HEK293T (cell line): ENCODE results near the gene TSC2.
"Not testable (repeated sequence)": the region's sequence is repeated elsewhere in the genome, so short reads cannot be mapped to it uniquely, and the experiment has no call there.

Experiments
- CTCF ChIA-PET: fragments of 350-600 bp; formaldehyde crosslinking; extraction: SDS; loops from one replicate; lab custom pipeline; 2021; ENCODE audit warnings: antibody characterized with exemption, inconsistent platforms; lab: Yijun Ruan, JAX
- POLR2A ChIA-PET: fragments of 350-600 bp; formaldehyde crosslinking; extraction: SDS; loops from one replicate; lab custom pipeline; 2020; ENCODE audit warnings: antibody characterized with exemption, inconsistent platforms; lab: Yijun Ruan, JAX
- DNase-seq: peaks from one replicate; pipeline ENCODE4 v3.0.0; 2012; ENCODE audit warnings: mixed read lengths; ENCODE audit errors: extremely low spot score
- HDGF ChIP-seq: fragments of 450-650 bp; IDR thresholded peaks from 2 replicates; pipeline ENCODE4 v1.6.1; 2017; ENCODE audit warnings: antibody characterized with exemption, borderline replicate concordance
- L3MBTL2 ChIP-seq: fragments of 450-650 bp; conservative IDR thresholded peaks from 2 replicates; pipeline ENCODE4 v1.6.1; 2016; ENCODE audit warnings: mild to moderate bottlenecking

The TSC2 gene

DNA sequence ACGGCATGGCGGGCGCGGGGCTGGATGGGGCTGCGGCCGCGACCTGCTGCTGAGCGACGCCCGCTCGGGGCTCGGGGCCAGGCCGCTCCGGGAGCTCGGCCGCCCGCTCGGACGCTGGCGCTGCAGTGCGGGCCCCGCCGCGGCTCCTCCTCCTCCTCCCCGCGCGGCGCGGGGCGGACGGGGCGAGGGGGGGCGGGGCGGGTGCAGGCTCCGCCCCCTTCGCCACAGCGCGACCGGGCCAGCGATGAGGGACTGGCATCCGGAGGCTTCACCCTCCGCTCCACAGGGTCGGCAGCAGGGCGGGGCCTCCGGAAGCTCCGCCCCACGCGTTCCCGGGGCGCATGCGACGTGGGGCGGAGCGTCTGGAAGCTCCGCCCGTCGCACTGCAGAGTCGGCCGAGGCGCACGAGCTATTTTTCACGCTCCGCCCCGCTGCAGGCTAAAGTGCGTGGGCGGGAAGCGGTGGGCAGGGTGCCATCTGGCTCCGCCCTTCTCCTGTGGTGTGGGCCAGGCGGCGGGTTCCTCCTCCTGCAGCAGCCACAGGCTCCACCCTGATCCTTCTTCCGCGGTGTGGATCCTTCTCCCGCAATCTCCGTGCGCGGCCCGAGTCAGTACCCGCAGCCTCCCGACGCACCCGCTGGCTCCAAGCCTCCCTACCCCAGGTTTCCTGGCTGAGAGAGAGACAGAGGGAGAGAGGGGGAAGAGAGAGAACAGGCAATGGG lies 88.1 kb downstream of the TSC2 start, which contains the start of gene PKD1:
PKD1 (minus strand) TSS at position 129 of the 721 bp plus-strand sequence. CDS start 209 bp downstream, outside the sequence.
- ChIA-PET POLR2A (interaction anchor here (0.6 to 1.1 kb wide), 4 partner anchors 10 to 88 kb away, joined by 3 read pairs; partner anchors contain the start of genes NTHL1 and TSC2), CTCF (interaction anchor here (0.5 to 1.5 kb wide), 2 partner anchors 10 to 15 kb away, joined by 5 to 7 read pairs; no protein-coding TSS in a partner anchor)
- 0 out of 2 replicates have a peak, but pooled peaks have one; percentile 71 for TF ChIP-seq HDGF
- peak; percentile 32; the same call in 1 of the 2 replicates for TF ChIP-seq L3MBTL2
- not testable (repeated sequence) for DNase-seq
